T-helper 1 cell treated with Interleukin-12 subunit alpha and Interleukin-12 subunit beta and Interleukin-4 antibody, amounts not matched to agents 30 ng/mL and 1 ng/mL, for 36 hours (primary cell): ENCODE results near the gene SLC1A2. TPM values are rescaled to one million over a fixed set of nuclear protein-coding genes. Genes with fewer than 3 reads are reported as not detected.

Experiments
- intact Hi-C: fragments of 100-400 bp; cut with micrococcal nuclease; formaldehyde crosslinking; loops from one replicate; pipeline ENCODE4 v1.15.1; 2024
- total RNA-seq: library from RNA; stranded (reverse); gene quantifications from 2 replicates; pipeline ENCODE4 v1.2.3, GENCODE V29; 2022

The SLC1A2 gene
- total RNA-seq, 1 donor from 2014 or later = not detected

- intact Hi-C loops = no loop called here
Observed at GRCh38 chr11:35380603-35381002, 38.8 kb downstream of the SLC1A2 start.

- intact Hi-C loops = no loop called here
Observed at GRCh38 chr11:35377262-35377661, 42.1 kb downstream of the SLC1A2 start.

GRCh38 chr11:35376613-35377012 lies 42.7 kb downstream of the SLC1A2 start:
- intact Hi-C loops = no loop called here

- intact Hi-C loops = no loop called here
Observed at GRCh38 chr11:35376118-35376510, 43.2 kb downstream of the SLC1A2 start.

GRCh38 chr11:35375332-35376117 lies 43.8 kb downstream of the SLC1A2 start:
- intact Hi-C loops = no loop called here

GRCh38 chr11:35373284-35373933 lies 45.9 kb downstream of the SLC1A2 start:
- intact Hi-C loops = no loop called here

GRCh38 chr11:35372565-35373283 lies 46.6 kb downstream of the SLC1A2 start:
- intact Hi-C loops = no loop called here

GRCh38 chr11:35367491-35367890 lies 51.9 kb downstream of the SLC1A2 start:
- intact Hi-C loops = no loop called here

- intact Hi-C loops = no loop called here
Observed at GRCh38 chr11:35366798-35367197, 52.6 kb downstream of the SLC1A2 start.

- intact Hi-C loops = no loop called here
Observed at GRCh38 chr11:35365961-35366360, 53.4 kb downstream of the SLC1A2 start.

GRCh38 chr11:35365395-35365794 lies 54.0 kb downstream of the SLC1A2 start:
- intact Hi-C loops = no loop called here

GRCh38 chr11:35363854-35364780 lies 55.2 kb downstream of the SLC1A2 start:
- intact Hi-C loops = no loop called here

- intact Hi-C loops = no loop called here
Observed at GRCh38 chr11:35363246-35363801, 56.0 kb downstream of the SLC1A2 start.

- intact Hi-C loops = no loop called here
Observed at GRCh38 chr11:35362521-35362980, 56.8 kb downstream of the SLC1A2 start.

GRCh38 chr11:35360055-35360530 lies 59.3 kb downstream of the SLC1A2 start:
- intact Hi-C loops = no loop called here

GRCh38 chr11:35359321-35360054 lies 59.9 kb downstream of the SLC1A2 start:
- intact Hi-C loops = no loop called here

- intact Hi-C loops = no loop called here
Observed at GRCh38 chr11:35358391-35358790, 61.0 kb downstream of the SLC1A2 start.

- intact Hi-C loops = no loop called here
Observed at GRCh38 chr11:35357923-35358322, 61.4 kb downstream of the SLC1A2 start.

GRCh38 chr11:35355102-35355749 lies 64.1 kb downstream of the SLC1A2 start:
- intact Hi-C loops = no loop called here
